Measurements from ENCODE around the gene ABCG8. TPM values are rescaled to one million over a fixed set of nuclear protein-coding genes. Genes with fewer than 3 reads are reported as not detected.

Gene ABCG8
- total RNA-seq, 1 experiment from 2014 or later, result not detected

- Histone ChIP-seq H3K4me2 (no peak overlapping the region), H4K20me1 (ENCODE audit: insufficient read depth) (no peaks in the 10 kb centered on the region), H3K4me1 (replicated peaks; ENCODE audit: insufficient read depth) (peaks cover 5% of the 10 kb centered on the region; the same call in 1 of the 2 replicates), H3K27ac (no peak overlapping the region), H3K9me3 (ENCODE audit: insufficient read depth, low read depth) (no peaks in the 10 kb centered on the region), H3K9me2 (ENCODE audit: insufficient read depth) (no peaks in the 10 kb centered on the region), H3K79me2 (ENCODE audit: low read depth) (no peaks in the 10 kb centered on the region), H2AFZ (no peak overlapping the region), H3K27me3 (ENCODE audit: insufficient read depth, low read depth) (peaks cover 60% of the 10 kb centered on the region), H3K4me3 (no peak overlapping the region), H3K36me3 (ENCODE audit: low read depth) (no peaks in the 10 kb centered on the region), H3F3A (ENCODE audit: insufficient read depth, low read depth) (no peaks in the 10 kb centered on the region)
- ChIA-PET POLR2A (ENCODE audit: unreplicated experiment) (interaction anchor here (0.6 kb wide), 1 partner anchor 519 kb away, joined by 3 read pairs; no protein-coding TSS in a partner anchor), CTCF (no interaction called here)
- DNase-seq, result no peak
- BruUV-seq (replicated peaks), result no TSS peak
- intact Hi-C loops (cut with micrococcal nuclease; ENCODE audit: unreplicated experiment), result no loop called here
- TF ChIP-seq EZH2 (IDR thresholded peaks at IDR 0.05; ENCODE audit: low read depth) (no peak), CTCF (conservative IDR thresholded peaks at IDR 0.05) (no peak)
These were observed 13.5 kb downstream of the ABCG8 start for GRCh38 chr2:43852196-43852730.

GRCh38 chr2:43853141-43854081, 14.6 kb downstream of the ABCG8 start:
- Histone ChIP-seq H3K9me3 (ENCODE audit: insufficient read depth, low read depth) (no peaks in the 10 kb centered on the region), H3K4me2 (no peak overlapping the region), H3K9me2 (ENCODE audit: insufficient read depth) (no peaks in the 10 kb centered on the region), H3K36me3 (ENCODE audit: low read depth) (no peaks in the 10 kb centered on the region), H3K79me2 (ENCODE audit: low read depth) (no peaks in the 10 kb centered on the region), H3F3A (ENCODE audit: insufficient read depth, low read depth) (no peaks in the 10 kb centered on the region), H3K4me3 (no peak overlapping the region), H3K4me1 (replicated peaks; ENCODE audit: insufficient read depth) (no peaks in the 10 kb centered on the region), H3K27me3 (ENCODE audit: insufficient read depth, low read depth) (peaks cover 72% of the 10 kb centered on the region), H2AFZ (no peak overlapping the region), H3K27ac (no peak overlapping the region), H4K20me1 (ENCODE audit: insufficient read depth) (no peaks in the 10 kb centered on the region)
- TF ChIP-seq CTCF (conservative IDR thresholded peaks at IDR 0.05) (no peak), EZH2 (IDR thresholded peaks at IDR 0.05; ENCODE audit: low read depth) (no peak)
- no peak for DNase-seq
- no TSS peak for BruUV-seq (replicated peaks)
- intact Hi-C loops (cut with micrococcal nuclease; ENCODE audit: unreplicated experiment), result no loop called here
- ChIA-PET POLR2A (ENCODE audit: unreplicated experiment) (no interaction called here), CTCF (interaction anchor here (0.6 kb wide), 1 partner anchor 96 kb away, joined by 3 read pairs; no protein-coding TSS in a partner anchor)

- Histone ChIP-seq H3K9me2 (ENCODE audit: insufficient read depth) (no peaks in the 10 kb centered on the region), H2AFZ (no peak overlapping the region), H3K27ac (no peak overlapping the region), H4K20me1 (ENCODE audit: insufficient read depth) (no peaks in the 10 kb centered on the region), H3K79me2 (ENCODE audit: low read depth) (no peaks in the 10 kb centered on the region), H3K4me3 (no peak overlapping the region), H3K4me2 (no peak overlapping the region), H3K27me3 (ENCODE audit: insufficient read depth, low read depth) (peaks cover 85% of the 10 kb centered on the region), H3K4me1 (replicated peaks; ENCODE audit: insufficient read depth) (no peaks in the 10 kb centered on the region), H3K36me3 (ENCODE audit: low read depth) (no peaks in the 10 kb centered on the region), H3F3A (ENCODE audit: insufficient read depth, low read depth) (no peaks in the 10 kb centered on the region), H3K9me3 (ENCODE audit: insufficient read depth, low read depth) (no peaks in the 10 kb centered on the region)
- intact Hi-C loops (cut with micrococcal nuclease; ENCODE audit: unreplicated experiment), result no loop called here
- no peak for DNase-seq
- CTCF ChIA-PET, result no interaction called here
- POLR2A ChIA-PET (ENCODE audit: unreplicated experiment), result no interaction called here
- BruUV-seq (replicated peaks), result no TSS peak
- no peak for TF ChIP-seq EZH2 (IDR thresholded peaks at IDR 0.05; ENCODE audit: low read depth)
- TF ChIP-seq CTCF (conservative IDR thresholded peaks at IDR 0.05), result no peak
These were observed 15.9 kb downstream of the ABCG8 start for GRCh38 chr2:43854671-43855070.
